Calu3 (cell line): ENCODE measurements around the gene RANBP3L. TPM values are rescaled to one million over a fixed set of nuclear protein-coding genes. Genes with fewer than 3 reads are reported as not detected.

ENCODE experiments used
- BruUV-seq: library from RNA; stranded (reverse); fragments of 400-500 nt; replicated peaks from 2 replicates; lab custom pipeline; 2021; lab: Mats Ljungman, UMichigan
- CTCF ChIA-PET: fragments of 300-600 bp; sonication (Branson Sonifier 250); formaldehyde crosslinking; loops from one replicate; lab custom pipeline; 2022; ENCODE audit warnings: antibody characterized with exemption; lab: Charles Lee
- DNase-seq: peaks from one replicate; pipeline ENCODE4 v3.0.0; 2022
- H3K27ac Mint-ChIP-seq: one replicate; pipeline ENCODE4 v1.8.0; 2022; ENCODE audit warnings: mixed read lengths; ENCODE audit not compliant: unreplicated experiment
- H3K27me3 Mint-ChIP-seq: one replicate; pipeline ENCODE4 v1.8.0; 2022; ENCODE audit warnings: mixed read lengths; ENCODE audit not compliant: unreplicated experiment
- H3K36me3 Mint-ChIP-seq: one replicate; pipeline ENCODE4 v1.8.0; 2022; ENCODE audit warnings: mild to moderate bottlenecking, moderate library complexity, mixed read lengths; ENCODE audit not compliant: insufficient read depth, unreplicated experiment
- H3K4me1 Mint-ChIP-seq: one replicate; pipeline ENCODE4 v1.8.0; 2022; ENCODE audit warnings: mild to moderate bottlenecking, low read depth, mixed read lengths; ENCODE audit not compliant: unreplicated experiment
- H3K4me3 Mint-ChIP-seq: one replicate; pipeline ENCODE4 v1.8.0; 2022; ENCODE audit warnings: mild to moderate bottlenecking, low read depth, moderate library complexity, mixed read lengths; ENCODE audit not compliant: unreplicated experiment
- H3K9me3 Mint-ChIP-seq: one replicate; pipeline ENCODE4 v1.8.0; 2022; ENCODE audit warnings: low read depth, mixed read lengths; ENCODE audit not compliant: unreplicated experiment
- CTCF ChIP-seq: fragments of 200-600 bp; IDR thresholded peaks from one replicate; pipeline ENCODE4 v1.8.0; 2022; ENCODE audit warnings: antibody characterized with exemption; ENCODE audit not compliant: unreplicated experiment
- intact Hi-C: fragments of 100-400 bp; cut with micrococcal nuclease; formaldehyde crosslinking; loops from one replicate; pipeline ENCODE4 v1.10.0; 2022; ENCODE audit not compliant: unreplicated experiment
- total RNA-seq: library from RNA; stranded (reverse); gene quantifications from 2 replicates; pipeline ENCODE4 v1.2.3, GENCODE V29; 2022

The RANBP3L gene
- total RNA-seq, 1 experiment from 2014 or later = not detected

- no TSS peak for BruUV-seq
- no peak for DNase-seq
Observed at GRCh38 chr5:36236801-36237200, 64.9 kb downstream of the RANBP3L start.

GRCh38 chr5:36232533-36232932, 69.2 kb downstream of the RANBP3L start:
- CTCF ChIA-PET = no interaction called here
- peaks cover 37% of the 10 kb centered on the region for H3K4me1 Mint-ChIP-seq
- no peak overlapping the region for H3K27ac Mint-ChIP-seq
- no peaks in the 10 kb centered on the region for H3K9me3 Mint-ChIP-seq
- H3K4me3 Mint-ChIP-seq = no peak overlapping the region
- BruUV-seq = no TSS peak
- no peak for TF ChIP-seq CTCF
- no peak for DNase-seq
- H3K36me3 Mint-ChIP-seq = no peaks in the 10 kb centered on the region
- intact Hi-C loops = no loop called here
- no peaks in the 10 kb centered on the region for H3K27me3 Mint-ChIP-seq

More at GRCh38 chr5:36236801-36237200, 64.9 kb downstream of the RANBP3L start:
- no peak for TF ChIP-seq CTCF
- H3K27me3 Mint-ChIP-seq = no peaks in the 10 kb centered on the region
- intact Hi-C loops = no loop called here
- H3K4me1 Mint-ChIP-seq = peaks cover 43% of the 10 kb centered on the region
- H3K27ac Mint-ChIP-seq = no peak overlapping the region
- no peak overlapping the region for H3K4me3 Mint-ChIP-seq
- CTCF ChIA-PET = no interaction called here
- H3K9me3 Mint-ChIP-seq = no peaks in the 10 kb centered on the region
- peaks cover 21% of the 10 kb centered on the region for H3K36me3 Mint-ChIP-seq

GRCh38 chr5:36230151-36230790, 71.4 kb downstream of the RANBP3L start:
- TF ChIP-seq CTCF = no peak
- CTCF ChIA-PET = no interaction called here
- no TSS peak for BruUV-seq

GRCh38 chr5:36228505-36228904, 73.2 kb downstream of the RANBP3L start:
- no peaks in the 10 kb centered on the region for H3K27me3 Mint-ChIP-seq
- intact Hi-C loops = no loop called here
- no peak overlapping the region for H3K4me3 Mint-ChIP-seq
- no peaks in the 10 kb centered on the region for H3K36me3 Mint-ChIP-seq
- TF ChIP-seq CTCF = no peak
- peaks cover 27% of the 10 kb centered on the region for H3K4me1 Mint-ChIP-seq
- DNase-seq = no peak
- no peak overlapping the region for H3K27ac Mint-ChIP-seq
- no TSS peak for BruUV-seq
- H3K9me3 Mint-ChIP-seq = no peaks in the 10 kb centered on the region
- CTCF ChIA-PET = interaction anchor here (0.8 to 2.3 kb wide), 2 partner anchors 13 to 56 kb away, joined by 3 to 10 read pairs; partner anchors contain the start of gene NADK2

More at GRCh38 chr5:36230151-36230790, 71.4 kb downstream of the RANBP3L start:
- Mint-ChIP-seq H3K4me1 (peaks cover 27% of the 10 kb centered on the region), H3K4me3 (no peak overlapping the region), H3K27me3 (no peaks in the 10 kb centered on the region), H3K36me3 (no peaks in the 10 kb centered on the region), H3K27ac (no peak overlapping the region), H3K9me3 (no peaks in the 10 kb centered on the region)
- intact Hi-C loops = no loop called here
- DNase-seq = no peak
